Glomerular visceral epithelial cell (primary cell): ENCODE results near the gene LPP.
A peak's percentile ranks its signal among the peaks of the same experiment; 100 is the strongest.

ENCODE experiments used
- DNase-seq: peaks from one replicate; pipeline ENCODE4 v3.0.0-alpha.2; 2016; ENCODE audit errors: extremely low spot score

The LPP gene

GRCh38 chr3:188786424-188786823 is 632.5 kb downstream of the LPP start:
- no peak for DNase-seq

DNA sequence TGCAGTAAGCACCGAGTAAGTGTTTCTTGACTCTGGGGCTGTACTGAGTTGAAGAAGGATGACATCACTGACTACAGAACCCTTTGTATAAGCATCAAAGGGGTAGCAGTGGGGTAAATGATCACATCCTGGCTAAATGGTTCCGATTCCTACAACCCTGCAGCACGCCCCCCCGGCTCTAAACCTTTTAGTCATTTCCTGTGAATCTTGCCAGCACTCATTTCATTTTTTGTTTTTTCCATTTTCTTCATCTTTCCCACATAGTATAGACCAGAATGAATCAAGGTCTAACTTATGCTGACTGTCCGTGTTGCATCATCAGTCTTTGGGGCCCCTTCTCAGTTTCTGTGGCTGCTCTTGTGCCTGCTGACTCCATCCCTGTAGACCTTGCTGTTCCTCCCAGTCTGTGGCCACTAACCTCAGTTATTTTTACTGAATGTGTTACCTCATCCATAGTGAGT is 634.7 kb downstream of the LPP start:
- peak; percentile 79 for DNase-seq

- DNase-seq: no peak
These were observed 635.3 kb downstream of the LPP start for GRCh38 chr3:188789251-188789650.

- no peak for DNase-seq
These were observed 637.4 kb downstream of the LPP start for GRCh38 chr3:188791311-188791710.

DNA sequence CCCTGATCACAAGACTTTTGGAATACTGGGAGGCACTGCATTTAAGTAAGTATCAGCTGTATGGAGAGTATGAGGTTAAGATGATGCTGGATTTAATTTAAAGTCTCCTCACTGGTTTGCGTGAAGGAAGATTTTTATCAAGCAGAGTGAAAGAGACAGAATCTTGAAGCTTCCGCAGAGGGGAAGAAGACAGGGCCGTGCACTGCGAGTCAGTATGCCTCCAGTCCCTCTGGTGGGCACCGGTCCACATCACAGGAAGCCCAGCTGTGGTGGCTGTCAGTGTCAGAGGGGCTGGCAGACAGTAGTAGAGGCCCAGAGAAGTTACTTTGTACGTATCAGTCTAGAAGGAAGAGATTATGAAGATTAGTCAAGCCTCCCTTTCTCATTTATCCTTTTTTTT is 638.8 kb downstream of the LPP start:
- no peak for DNase-seq

GRCh38 chr3:188796122-188796631 is 642.2 kb downstream of the LPP start:
- DNase-seq: peak; percentile 49

- DNase-seq: no peak
These were observed 643.1 kb downstream of the LPP start for GRCh38 chr3:188797045-188797444.

- DNase-seq: no peak
These were observed 644.7 kb downstream of the LPP start for GRCh38 chr3:188798556-188799145.

- no peak for DNase-seq
These were observed 647.4 kb downstream of the LPP start for GRCh38 chr3:188801393-188801792.

DNA sequence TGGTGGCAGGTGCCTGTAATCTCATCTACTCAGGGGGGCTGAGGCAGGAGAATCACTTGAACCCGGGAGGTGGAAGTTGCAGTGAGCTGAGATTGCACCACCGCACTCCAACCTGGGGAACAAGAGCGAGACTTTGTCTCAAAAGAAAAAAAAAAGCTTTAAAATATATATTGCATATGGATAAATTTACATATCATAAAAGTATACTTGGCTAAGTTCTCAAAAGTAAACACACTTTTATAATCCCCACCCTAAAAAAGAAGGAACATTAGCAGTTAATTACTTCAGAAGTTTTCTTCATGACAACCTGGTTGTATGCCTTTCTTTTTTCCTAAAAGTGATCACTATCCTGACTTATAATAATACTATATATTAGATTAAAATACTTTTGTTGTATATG is 648.7 kb downstream of the LPP start:
- DNase-seq: no peak

DNA sequence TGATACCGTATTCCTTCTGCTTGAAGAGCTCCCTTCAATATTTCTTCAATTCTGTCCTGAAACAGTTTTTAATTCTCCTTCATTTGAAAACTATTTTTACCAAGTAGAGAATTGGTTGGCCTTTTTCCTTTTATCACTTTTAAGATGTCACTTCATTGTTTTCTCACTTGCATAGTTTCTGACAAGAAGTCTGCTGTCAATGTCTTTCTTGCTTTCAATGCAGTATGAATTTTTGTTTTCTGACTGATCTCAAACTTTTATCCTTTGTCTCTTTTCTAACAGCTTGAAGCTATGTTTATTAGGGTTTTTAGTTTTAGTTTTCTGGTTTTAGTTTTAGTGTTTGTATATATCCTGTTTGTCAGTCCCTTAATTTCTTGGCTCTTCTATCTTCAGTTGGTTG is 653.0 kb downstream of the LPP start:
- no peak for DNase-seq

DNA sequence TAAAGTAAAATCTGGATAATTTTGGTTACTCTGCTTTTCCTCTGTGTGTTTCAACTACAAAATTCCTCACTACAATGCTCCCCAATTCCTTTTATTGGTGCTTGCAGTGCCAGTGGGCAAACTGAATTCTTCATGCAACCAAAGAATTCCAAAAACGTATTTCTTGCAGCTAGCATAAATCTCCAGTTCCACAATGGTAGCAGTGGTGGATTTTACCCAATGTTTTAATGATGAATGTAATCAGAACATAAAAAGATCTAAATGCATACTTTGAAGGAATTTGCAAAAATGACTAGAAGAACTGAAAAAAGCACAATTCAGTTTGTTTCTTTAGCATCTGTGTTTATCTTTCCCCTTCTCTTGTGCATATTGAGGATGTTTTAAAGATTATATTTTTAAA is 658.2 kb downstream of the LPP start:
- DNase-seq: no peak

GRCh38 chr3:188814581-188814980 is 660.6 kb downstream of the LPP start:
- no peak for DNase-seq

- DNase-seq: no peak
These were observed 663.4 kb downstream of the LPP start for GRCh38 chr3:188817103-188817934.

- DNase-seq: no peak
These were observed 663.9 kb downstream of the LPP start for GRCh38 chr3:188817935-188818269.

- DNase-seq: no peak
These were observed 664.3 kb downstream of the LPP start for GRCh38 chr3:188818282-188818681.

GRCh38 chr3:188819939-188820338 is 666.0 kb downstream of the LPP start:
- no peak for DNase-seq

- DNase-seq: no peak
These were observed 668.0 kb downstream of the LPP start for GRCh38 chr3:188822004-188822403.

- no peak for DNase-seq
These were observed 668.5 kb downstream of the LPP start for GRCh38 chr3:188822411-188822810.

DNA sequence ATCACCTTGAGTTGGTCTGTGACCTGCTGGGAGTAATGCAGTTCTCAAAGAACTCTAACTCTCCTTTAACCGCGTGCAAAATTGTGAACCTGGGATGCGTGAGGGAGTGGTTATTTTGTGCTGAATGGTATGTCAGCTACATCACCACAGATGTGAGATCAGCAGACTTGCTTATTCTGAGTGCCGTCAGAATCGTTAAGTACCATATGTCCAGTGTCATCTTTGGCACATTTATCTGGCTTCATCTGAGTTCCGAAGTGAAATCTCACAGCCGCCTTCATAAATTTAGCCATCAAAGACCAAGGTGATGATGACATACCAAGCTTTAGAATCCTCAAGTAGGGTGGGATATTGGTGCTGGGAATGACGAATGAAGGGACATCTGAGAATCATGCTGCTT is 670.6 kb downstream of the LPP start:
- no peak for DNase-seq

- DNase-seq: no peak
These were observed 671.9 kb downstream of the LPP start for GRCh38 chr3:188825901-188826300.

GRCh38 chr3:188826574-188826973 is 672.6 kb downstream of the LPP start:
- no peak for DNase-seq

- DNase-seq: no peak
These were observed 673.1 kb downstream of the LPP start for GRCh38 chr3:188827103-188827502.
